ENCODE data around the gene XRN2. TPM values are rescaled to one million over a fixed set of nuclear protein-coding genes. Genes with fewer than 3 reads are reported as not detected.

The XRN2 gene
- total RNA-seq, 4 donors from 2014 or later = 31.9 to 50.9 (median 37.3) TPM

DNA sequence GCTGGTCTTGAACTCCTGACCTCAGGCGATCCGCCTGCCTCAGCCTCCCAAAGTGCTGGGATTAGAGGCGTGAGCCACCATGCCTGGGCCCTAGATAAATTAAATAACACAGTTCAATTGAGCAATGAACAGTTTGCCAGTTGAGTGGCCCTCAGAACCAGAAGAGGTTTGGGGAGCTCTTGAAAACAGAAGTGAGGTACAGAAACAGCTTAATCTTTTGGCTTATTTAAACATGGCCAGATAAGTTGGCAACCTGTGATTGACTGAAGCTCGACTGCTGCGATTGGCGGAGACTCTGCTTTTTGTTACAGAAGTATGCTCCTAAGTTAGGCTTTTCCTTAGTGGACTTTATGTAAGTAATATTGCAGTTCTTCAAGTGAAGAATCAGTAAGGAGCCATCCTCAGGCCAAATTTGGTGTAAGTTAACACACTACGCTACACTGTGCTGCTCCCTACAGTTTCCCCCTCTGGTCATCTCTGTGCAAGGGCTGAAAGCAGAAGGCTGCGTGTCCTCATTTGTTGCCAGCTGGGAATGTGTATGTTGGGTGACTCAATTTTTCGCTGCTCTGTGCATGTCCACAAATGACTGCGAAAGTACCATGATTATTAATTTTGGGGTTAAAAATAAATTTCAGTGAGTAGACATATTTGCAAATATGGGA lies 9.8 kb downstream of the XRN2 start:
- DNase-seq (ENCODE audit: low spot score in 2 of 2) = no peak
- no peak for TF ChIP-seq POLR2A (IDR thresholded peaks at IDR 0.05)
- no peak for TF ChIP-seq CTCF (IDR thresholded peaks at IDR 0.05)
- intact Hi-C loops (cut with DNase I; ENCODE audit: low total_unique reads) = no loop called here
- H3K4me3 ChIP-seq (ENCODE audit: low read depth, poor library complexity, severe bottlenecking) = no peak overlapping the region
- 85 to 93% methylated on average over 10 of the region's 10 CpGs for WGBS, 2 donors

- intact Hi-C loops (cut with DNase I; ENCODE audit: low total_unique reads) = loop anchor here (5.0 kb wide), 1 partner anchor 872 kb away; no protein-coding TSS in a partner anchor
- H3K4me3 ChIP-seq (ENCODE audit: low read depth, poor library complexity, severe bottlenecking) = no peak overlapping the region
- no peak for DNase-seq (ENCODE audit: low spot score in 2 of 2)
- 64 to 66% methylated on average over 4 of the region's 4 CpGs for WGBS, 2 donors
- TF ChIP-seq POLR2A (IDR thresholded peaks at IDR 0.05) = no peak
- no peak for TF ChIP-seq CTCF (IDR thresholded peaks at IDR 0.05)
Observed at GRCh38 chr20:21315138-21315537, 12.0 kb downstream of the XRN2 start.

DNA sequence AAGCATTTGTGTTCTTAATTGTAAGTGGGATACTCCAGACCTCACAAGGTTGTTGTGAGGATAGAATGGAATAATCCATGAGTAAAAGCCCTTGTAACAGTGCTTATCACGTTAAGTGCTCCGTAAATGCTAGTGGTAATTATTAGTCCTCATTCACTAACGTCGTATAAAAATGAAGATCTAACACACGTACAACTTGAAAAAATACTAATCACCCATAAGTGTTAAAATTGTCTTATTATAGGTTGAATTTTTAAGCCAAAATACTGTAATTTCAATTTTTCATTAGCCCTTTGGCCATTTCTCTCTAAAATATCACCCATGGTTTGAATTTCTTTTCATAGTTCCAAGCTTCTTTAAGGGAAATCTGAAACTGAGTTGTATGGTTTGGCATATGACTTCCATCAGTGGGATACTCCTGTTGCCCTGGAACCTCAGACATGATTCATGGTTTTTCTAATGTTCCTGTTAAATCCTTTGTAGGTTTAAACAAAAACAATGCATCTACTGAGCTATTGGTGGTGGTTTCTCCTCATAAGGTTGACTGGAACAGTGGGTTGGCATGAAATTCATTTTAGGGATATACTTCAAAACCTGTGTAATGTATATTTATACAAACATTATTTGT lies 19.1 kb downstream of the XRN2 start:
- WGBS, 2 donors = 95 to 98% methylated on average over 5 of the region's 5 CpGs
- no peak overlapping the region for H3K4me3 ChIP-seq (ENCODE audit: low read depth, poor library complexity, severe bottlenecking)
- DNase-seq (ENCODE audit: low spot score in 2 of 2) = no peak
- no peak for TF ChIP-seq CTCF (IDR thresholded peaks at IDR 0.05)
- no peak for TF ChIP-seq POLR2A (IDR thresholded peaks at IDR 0.05)
- intact Hi-C loops (cut with DNase I; ENCODE audit: low total_unique reads) = no loop called here

- H3K4me3 ChIP-seq (ENCODE audit: low read depth, poor library complexity, severe bottlenecking) = no peak overlapping the region
- TF ChIP-seq CTCF (IDR thresholded peaks at IDR 0.05) (no peak), POLR2A (IDR thresholded peaks at IDR 0.05) (no peak)
- WGBS, 2 donors = 97 to 98% methylated on average over 3 of the region's 3 CpGs
- intact Hi-C loops (cut with DNase I; ENCODE audit: low total_unique reads) = no loop called here
- DNase-seq (ENCODE audit: low spot score in 2 of 2) = no peak
Observed at GRCh38 chr20:21322921-21323331, 19.8 kb downstream of the XRN2 start.

DNA sequence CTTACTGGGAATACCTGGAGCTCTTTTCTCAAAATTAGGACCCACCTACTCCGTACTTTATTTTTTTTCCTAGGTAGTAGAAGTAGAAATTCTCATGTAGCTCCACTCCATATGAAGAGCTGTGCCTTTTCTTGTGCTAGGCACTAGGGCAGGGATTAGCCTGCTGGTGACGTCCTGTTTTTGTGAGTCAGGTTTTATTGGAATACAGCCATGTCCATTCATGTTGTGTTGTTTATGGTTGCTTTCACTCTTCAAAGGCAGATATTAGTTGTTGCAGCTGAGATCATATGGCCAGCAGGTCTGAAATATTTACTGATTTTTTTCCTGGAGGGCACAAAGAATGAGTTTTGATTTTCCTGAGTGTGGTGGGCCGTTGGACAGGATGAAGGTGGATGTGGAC lies 20.5 kb downstream of the XRN2 start:
- TF ChIP-seq CTCF (IDR thresholded peaks at IDR 0.05) = no peak
- TF ChIP-seq POLR2A (IDR thresholded peaks at IDR 0.05) = no peak
- 54 to 59% methylated on average over 3 of the region's 3 CpGs for WGBS, 2 donors
- no peak for DNase-seq (ENCODE audit: low spot score in 2 of 2)
- H3K4me3 ChIP-seq (ENCODE audit: low read depth, poor library complexity, severe bottlenecking) = no peak overlapping the region
- intact Hi-C loops (cut with DNase I; ENCODE audit: low total_unique reads) = no loop called here

All from lower leg skin (tissue), 4 donors.